ENCODE measurements around the gene CARD10.

- TF ChIP-seq CTCF (IDR thresholded peaks at IDR 0.05) = peak; percentile 36 to 60 (median 44)
- TF ChIP-seq POLR2A (IDR thresholded peaks at IDR 0.05) = no peak
These were observed 30.5 kb upstream of the CARD10 start for GRCh38 chr22:37549704-37550059.
